ENCODE data around the gene COASY. TPM values are rescaled to one million over a fixed set of nuclear protein-coding genes. Genes with fewer than 3 reads are reported as not detected.

Gene COASY
- total RNA-seq, 1 experiment from 2014 or later: 12.4 TPM

DNA sequence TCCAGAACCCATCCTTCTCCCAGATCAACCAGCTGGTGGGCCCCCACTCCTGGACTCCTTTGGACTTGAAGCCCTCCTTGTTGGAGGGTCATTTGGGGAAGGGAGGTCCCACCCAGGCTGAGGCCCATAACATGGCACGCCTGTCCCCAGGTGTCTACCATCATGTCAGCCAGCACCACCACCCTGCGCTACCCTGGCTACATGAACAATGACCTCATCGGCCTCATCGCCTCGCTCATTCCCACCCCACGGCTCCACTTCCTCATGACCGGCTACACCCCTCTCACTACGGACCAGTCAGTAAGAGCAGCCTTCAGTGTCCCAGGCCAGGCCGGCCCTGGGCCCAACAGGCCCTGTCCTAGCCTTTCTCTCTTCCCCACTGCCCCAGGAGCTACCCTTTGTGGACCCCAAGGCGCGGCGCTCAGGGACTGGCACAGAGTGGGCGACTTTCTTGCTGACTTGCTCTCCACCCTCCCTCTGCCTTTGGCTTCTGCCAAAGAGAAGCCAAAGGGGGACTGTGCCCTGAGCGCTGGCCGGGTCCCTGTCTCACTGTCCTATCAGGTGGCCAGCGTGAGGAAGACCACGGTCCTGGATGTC is 51.8 kb downstream of the COASY start:
- DNase-seq: no peak
- no peak overlapping the region for H3K4me3 ChIP-seq
- no peaks in the 10 kb centered on the region for H3K27me3 ChIP-seq
- no peaks in the 10 kb centered on the region for H3K9me3 ChIP-seq
- H3K36me3 ChIP-seq: peaks cover 54% of the 10 kb centered on the region

Other genes with a start within 250 kb of the COASY start
- gene STAT3, start 173.7 kb upstream of the COASY start, total RNA-seq (2014; rRNA removed; shearing (Covaris generic); ENCODE audit: low replicate concordance): 59.9 and 66.2 TPM in 2 replicates
- gene CAVIN1, start 138.9 kb upstream of the COASY start, total RNA-seq (2014; rRNA removed; shearing (Covaris generic); ENCODE audit: low replicate concordance): 799 and 958 TPM in 2 replicates
- 15.9 and 28.0 TPM in 2 replicates for gene ATP6V0A1, start 103.3 kb upstream of the COASY start, total RNA-seq (2014; rRNA removed; shearing (Covaris generic); ENCODE audit: low replicate concordance)
- gene NAGLU, start 25.9 kb upstream of the COASY start, total RNA-seq (2014; rRNA removed; shearing (Covaris generic); ENCODE audit: low replicate concordance): 18.5 and 46.4 TPM in 2 replicates
- gene HSD17B1, start 9.2 kb upstream of the COASY start, total RNA-seq (2014; rRNA removed; shearing (Covaris generic); ENCODE audit: low replicate concordance): 0.59 and 2.8 TPM in 2 replicates
- gene MLX, start 5.0 kb downstream of the COASY start, total RNA-seq (2014; rRNA removed; shearing (Covaris generic); ENCODE audit: low replicate concordance): 19.8 and 40.0 TPM in 2 replicates
- 5.6 and 29.6 TPM in 2 replicates for gene PSMC3IP, start 15.6 kb downstream of the COASY start, total RNA-seq (2014; rRNA removed; shearing (Covaris generic); ENCODE audit: low replicate concordance)
- 46.0 and 47.2 TPM in 2 replicates for gene RETREG3, start 47.2 kb downstream of the COASY start, total RNA-seq (2014; rRNA removed; shearing (Covaris generic); ENCODE audit: low replicate concordance)
- gene TUBG1, start 47.5 kb downstream of the COASY start, total RNA-seq (2014; rRNA removed; shearing (Covaris generic); ENCODE audit: low replicate concordance): 65.4 and 69.8 TPM in 2 replicates
- 1.4 and 4.0 TPM in 2 replicates for gene TUBG2, start 97.1 kb downstream of the COASY start, total RNA-seq (2014; rRNA removed; shearing (Covaris generic); ENCODE audit: low replicate concordance)
- 16.5 and 54.1 TPM in 2 replicates for gene PLEKHH3, start 114.8 kb downstream of the COASY start, total RNA-seq (2014; rRNA removed; shearing (Covaris generic); ENCODE audit: low replicate concordance)
- gene CCR10, start 119.7 kb downstream of the COASY start, total RNA-seq (2014; rRNA removed; shearing (Covaris generic); ENCODE audit: low replicate concordance): 5.7 TPM in 1 of 2 replicates, not detected in the other
- gene CNTNAP1, start 120.4 kb downstream of the COASY start, total RNA-seq (2014; rRNA removed; shearing (Covaris generic); ENCODE audit: low replicate concordance): 9.2 and 9.3 TPM in 2 replicates
- gene EZH1, start 182.9 kb downstream of the COASY start, total RNA-seq (2014; rRNA removed; shearing (Covaris generic); ENCODE audit: low replicate concordance): 8.4 and 20.0 TPM in 2 replicates
- gene RAMP2, start 199.1 kb downstream of the COASY start, total RNA-seq (2014; rRNA removed; shearing (Covaris generic); ENCODE audit: low replicate concordance): not detected in 2 replicates
- 68.7 and 99.1 TPM in 2 replicates for gene VPS25, start 211.3 kb downstream of the COASY start, total RNA-seq (2014; rRNA removed; shearing (Covaris generic); ENCODE audit: low replicate concordance)
- not detected in 2 replicates for gene WNK4, start 218.5 kb downstream of the COASY start, total RNA-seq (2014; rRNA removed; shearing (Covaris generic); ENCODE audit: low replicate concordance)
- gene COA3, start 236.6 kb downstream of the COASY start, total RNA-seq (2014; rRNA removed; shearing (Covaris generic); ENCODE audit: low replicate concordance): 65.1 and 90.5 TPM in 2 replicates
- not detected in 2 replicates for gene CNTD1, start 236.7 kb downstream of the COASY start, total RNA-seq (2014; rRNA removed; shearing (Covaris generic); ENCODE audit: low replicate concordance)

All from MG63 (cell line).